ENCODE results near the gene CA5B.
"Not testable (repeated sequence)": the region's sequence is repeated elsewhere in the genome, so short reads cannot be mapped to it uniquely, and the experiment has no call there.

Gene CA5B

GRCh38 chrX:15737959-15738902 lies at the start of gene CA5B:
TSS of gene CA5B (plus strand) at chrX:15738270. CDS start at chrX:15750024, 11,754 bp downstream.
- DNase-seq (ENCODE audit: insufficient read length, low spot score), result peak; percentile 36
- peak; percentile 97 for FAIRE-seq

- no peak for DNase-seq (ENCODE audit: insufficient read length, low spot score)
- no peak for FAIRE-seq
Measured at GRCh38 chrX:15694941-15695451, 43.1 kb upstream of the CA5B start.

GRCh38 chrX:15696516-15696915 lies 41.6 kb upstream of the CA5B start:
- FAIRE-seq (no peak), DNase-seq (ENCODE audit: insufficient read length, low spot score) (no peak)

GRCh38 chrX:15702488-15703371 lies 35.3 kb upstream of the CA5B start:
- no peak for DNase-seq (ENCODE audit: insufficient read length, low spot score)
- no peak for FAIRE-seq

GRCh38 chrX:15703809-15704208 lies 34.3 kb upstream of the CA5B start:
- peak; percentile 99 for FAIRE-seq
- not testable (repeated sequence) for DNase-seq (ENCODE audit: insufficient read length, low spot score)

GRCh38 chrX:15704273-15704672 lies 33.8 kb upstream of the CA5B start:
- not testable (repeated sequence) for FAIRE-seq; DNase-seq (ENCODE audit: insufficient read length, low spot score)

GRCh38 chrX:15714529-15714928 lies 23.5 kb upstream of the CA5B start:
- no peak for FAIRE-seq
- no peak for DNase-seq (ENCODE audit: insufficient read length, low spot score)

- DNase-seq (ENCODE audit: insufficient read length, low spot score) (no peak), FAIRE-seq (no peak)
Measured at GRCh38 chrX:15718283-15718970, 19.6 kb upstream of the CA5B start.

- no peak for DNase-seq (ENCODE audit: insufficient read length, low spot score)
- no peak for FAIRE-seq
Measured at GRCh38 chrX:15719324-15719968, 18.6 kb upstream of the CA5B start.

GRCh38 chrX:15721911-15722310 lies 16.2 kb upstream of the CA5B start:
- no peak for FAIRE-seq
- no peak for DNase-seq (ENCODE audit: insufficient read length, low spot score)

- FAIRE-seq (peak; percentile 37), DNase-seq (ENCODE audit: insufficient read length, low spot score) (no peak)
Measured at GRCh38 chrX:15723887-15724517, 14.1 kb upstream of the CA5B start.

GRCh38 chrX:15724911-15725310 lies 13.2 kb upstream of the CA5B start:
- no peak for DNase-seq (ENCODE audit: insufficient read length, low spot score)
- no peak for FAIRE-seq

- not testable (repeated sequence) for DNase-seq (ENCODE audit: insufficient read length, low spot score); FAIRE-seq
Measured at GRCh38 chrX:15731368-15731767, 6.7 kb upstream of the CA5B start.

GRCh38 chrX:15737190-15737958 lies 696 bp upstream of the CA5B start:
- DNase-seq (ENCODE audit: insufficient read length, low spot score) (no peak), FAIRE-seq (peak; percentile 83)

GRCh38 chrX:15739886-15740285 lies 1.8 kb downstream of the CA5B start:
- DNase-seq (ENCODE audit: insufficient read length, low spot score) (no peak), FAIRE-seq (no peak)

GRCh38 chrX:15744181-15744867 lies 6.3 kb downstream of the CA5B start:
- DNase-seq (ENCODE audit: insufficient read length, low spot score), result no peak
- no peak for FAIRE-seq

- DNase-seq (ENCODE audit: insufficient read length, low spot score), result no peak
- FAIRE-seq, result no peak
Measured at GRCh38 chrX:15745179-15745578, 7.1 kb downstream of the CA5B start.

- not testable (repeated sequence) for FAIRE-seq; DNase-seq (ENCODE audit: insufficient read length, low spot score)
Measured at GRCh38 chrX:15746651-15747050, 8.6 kb downstream of the CA5B start.
